Right lobe of liver (tissue), 4 donors: ENCODE measurements around the gene RBM15.

ENCODE experiments used
- CTCF ChIP-seq, 4 donors: fragments of 200-600 bp in 3 of 4; fragments of 450-650 bp in 1 of 4; IDR thresholded peaks; one replicate each; pipeline versions ENCODE4 v1.5.1 to v1.8.0; 2016 to 2022; ENCODE audit warnings: antibody characterized with exemption in 4 of 4, mild to moderate bottlenecking in 2 of 4
- POLR2A ChIP-seq: fragments of 450-650 bp; IDR thresholded peaks from one replicate; pipeline ENCODE4 v1.6.1; 2017; ENCODE audit warnings: antibody characterized with exemption, mild to moderate bottlenecking
- donor health status: DM: no; HTN: no; CAD: no.
- donor health status: DM: no; HTN: no; CAD: no.
- donor health status: DM: no; HTN: yes; CAD: no.

DNA sequence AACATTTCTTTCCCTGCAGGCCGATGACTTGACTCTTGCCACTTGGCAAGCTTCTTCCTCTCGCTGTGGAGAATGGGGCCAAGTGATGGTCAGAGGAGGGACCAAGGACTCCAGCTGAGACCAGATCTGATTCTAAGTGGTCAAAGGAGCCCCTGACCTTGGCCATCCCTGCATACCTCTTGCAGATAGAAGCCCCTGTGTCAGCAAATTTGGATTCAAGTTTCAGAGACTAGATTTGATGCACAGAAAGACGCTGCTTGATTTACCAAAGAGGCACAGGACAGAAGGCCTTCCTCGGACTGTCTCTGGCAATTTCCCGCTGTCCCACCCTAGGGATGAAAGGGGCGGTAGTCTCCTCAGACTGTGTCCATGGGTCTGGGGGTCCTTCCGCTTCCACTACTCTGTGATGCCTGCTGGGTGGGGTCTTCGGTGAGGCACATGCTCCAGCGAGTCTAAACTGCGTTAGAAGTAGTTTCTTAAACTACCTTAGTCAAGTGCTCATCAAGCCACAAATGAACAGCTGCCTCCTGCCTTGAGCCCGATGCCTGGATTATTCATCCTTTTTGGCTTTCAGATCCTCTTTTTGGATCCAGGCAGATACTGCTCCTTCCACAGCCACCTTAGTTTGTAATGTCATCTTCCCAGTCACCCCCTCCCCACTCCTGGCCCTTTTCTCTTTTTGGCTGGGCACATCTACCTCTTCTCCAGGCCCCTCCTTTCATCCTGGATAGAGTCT lies 31.8 kb upstream of the RBM15 start:
- TF ChIP-seq CTCF (IDR thresholded peaks at IDR 0.05), result no peak
- no peak for TF ChIP-seq POLR2A
